Lower leg skin (tissue), 3 donors: ENCODE results near the gene FARSB.

ENCODE experiments used
- CTCF ChIP-seq, 3 donors: fragments of 450-650 bp; IDR thresholded peaks; one replicate each; pipeline ENCODE4 v1.5.1; 2016; ENCODE audit warnings: antibody characterized with exemption in 3 of 3, mild to moderate bottlenecking in 3 of 3, moderate library complexity in 2 of 3
- POLR2A ChIP-seq, 2 donors: fragments of 450-650 bp; IDR thresholded peaks; one replicate each; pipeline ENCODE4 v1.6.1; 2016 to 2017; ENCODE audit warnings: antibody characterized with exemption in 2 of 2, mild to moderate bottlenecking in 1 of 2, moderate library complexity in 1 of 2

GRCh38 chr2:222651718-222652418 lies 4.0 kb downstream of the FARSB start:
- TF ChIP-seq CTCF (IDR thresholded peaks at IDR 0.05), result no peak
- TF ChIP-seq POLR2A (IDR thresholded peaks at IDR 0.05), result no peak
